Left renal cortex interstitium (tissue), 4 donors: ENCODE measurements around the gene ENDOV. TPM values are rescaled to one million over a fixed set of nuclear protein-coding genes. Genes with fewer than 3 reads are reported as not detected.

Source experiments
- DNase-seq, 4 donors: peaks; one replicate each; pipeline ENCODE4 v3.0.0-alpha.2; 2013; ENCODE audit warnings: low read depth in 4 of 4, low spot score in 2 of 4, missing footprints in 1 of 4
- polyA plus RNA-seq, 4 donors: library from polyadenylated mRNA; unstranded; fragments of 120-200 nt; gene quantifications; one replicate each; pipeline ENCODE4 v1.2.1, GENCODE V29; 2013; ENCODE audit not compliant: insufficient read length in 4 of 4

Gene ENDOV
- polyA plus RNA-seq, 4 donors: 25.7 to 46.9 (median 35.2) TPM

DNA sequence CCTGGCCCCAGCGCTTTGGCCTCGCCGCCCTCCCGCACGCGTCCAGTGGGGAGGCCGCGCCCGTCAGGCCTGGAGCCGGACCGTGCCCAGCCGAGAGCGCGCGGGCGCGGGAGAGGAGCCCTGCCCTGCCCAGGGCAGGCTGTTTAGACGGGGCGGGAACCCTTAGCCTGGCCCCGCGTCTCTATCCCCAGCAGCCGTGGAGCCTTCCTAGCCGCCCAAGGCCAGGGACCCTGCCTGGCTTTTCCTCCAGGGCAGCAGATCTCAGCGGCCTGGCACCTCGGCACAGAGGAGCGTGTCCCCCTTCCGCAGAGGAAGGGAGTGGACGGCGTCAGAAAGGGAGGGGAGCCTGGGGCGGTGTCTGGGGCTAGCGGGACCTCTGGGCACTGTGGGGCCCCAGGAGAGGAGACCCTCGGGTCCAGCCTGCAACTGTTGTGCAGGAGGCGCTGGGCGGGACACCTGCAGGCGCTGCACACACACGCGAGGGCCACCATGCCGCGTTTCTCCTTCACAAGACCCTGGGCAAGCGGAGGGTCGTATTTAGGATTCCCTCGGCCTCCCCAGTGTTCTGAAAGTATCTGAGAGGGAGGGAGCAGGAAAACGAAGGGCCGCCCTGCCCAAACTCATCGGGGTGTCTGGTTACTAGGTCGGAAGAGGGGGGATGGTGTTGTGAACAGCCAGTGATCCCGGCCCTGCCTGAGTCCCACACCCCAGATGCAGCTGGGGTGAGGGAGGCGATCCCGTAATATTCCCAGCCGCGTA, 63.7 kb downstream of the ENDOV start:
- no peak for DNase-seq

DNA sequence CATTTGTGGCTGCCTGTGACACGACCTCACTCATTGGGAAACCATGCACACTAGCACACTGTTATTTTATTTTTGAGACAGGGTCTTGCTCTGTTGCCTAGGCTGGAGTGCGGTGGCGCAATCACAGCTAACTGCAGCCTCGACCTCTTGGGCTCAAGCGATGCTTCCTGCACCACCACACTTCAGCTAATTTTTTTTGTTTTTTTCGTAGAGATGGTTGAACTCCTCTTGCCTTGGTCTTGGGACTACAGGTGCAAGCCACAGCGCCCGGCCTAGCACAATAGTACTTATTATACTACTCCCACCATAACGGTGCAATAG, 64.2 kb downstream of the ENDOV start:
- no peak for DNase-seq

DNA sequence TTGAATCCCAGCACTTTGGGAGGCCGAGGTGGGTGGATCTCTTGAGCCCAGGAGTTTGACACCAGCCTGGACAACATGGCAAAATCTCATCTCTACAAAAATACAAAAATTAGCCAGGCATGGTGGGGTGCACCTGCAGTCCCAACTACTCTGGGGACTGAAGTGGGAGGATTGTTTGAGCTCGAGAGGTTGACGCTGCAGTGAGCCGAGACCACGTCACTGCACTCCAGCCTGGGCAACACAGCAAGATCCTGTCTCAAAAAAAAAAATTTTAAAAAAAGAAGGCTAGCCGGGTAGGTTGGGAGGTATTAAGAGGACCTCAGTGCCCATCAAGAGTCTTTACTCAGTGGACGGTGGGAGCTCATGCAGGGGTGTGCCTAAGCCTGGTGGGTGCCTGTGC, 65.3 kb downstream of the ENDOV start:
- no peak for DNase-seq

DNA sequence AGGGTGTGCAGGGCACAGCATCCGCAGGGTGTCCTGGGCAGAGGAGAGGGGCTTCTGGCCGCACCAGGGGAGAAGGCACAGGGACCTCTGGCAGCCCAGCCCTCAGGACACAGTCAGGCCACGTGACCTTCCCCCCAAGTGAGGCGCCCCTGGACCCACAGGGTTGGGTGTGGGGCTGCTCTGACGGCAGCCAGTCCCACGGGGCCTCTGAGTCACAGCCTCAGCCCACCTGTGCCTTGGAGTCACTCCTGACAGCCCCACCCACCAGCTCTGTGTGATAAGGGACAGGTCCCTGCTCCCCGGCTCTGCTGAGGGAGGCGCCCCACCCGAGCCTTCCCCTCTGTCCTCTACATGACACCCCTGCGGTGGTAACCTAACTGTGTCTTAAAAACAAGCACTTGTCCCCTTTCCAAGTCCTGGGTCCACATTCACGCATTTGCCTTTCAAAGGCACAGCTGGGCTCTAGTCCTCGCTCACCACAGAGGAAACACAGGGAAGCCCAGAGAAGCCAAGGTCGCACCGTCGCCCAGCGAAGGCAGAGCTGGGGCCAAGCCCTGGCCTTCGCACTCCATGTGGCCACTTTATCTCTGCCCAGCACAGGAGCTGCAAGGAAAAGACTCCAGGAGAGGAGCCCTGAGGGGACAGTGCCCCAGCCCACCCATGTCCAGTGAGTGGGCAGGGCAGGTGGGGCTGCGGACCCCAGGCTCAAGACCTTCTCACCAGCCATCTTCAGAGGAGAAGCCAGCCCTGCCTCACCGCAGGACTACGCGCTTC, 66.5 kb downstream of the ENDOV start:
- DNase-seq: no peak

DNA sequence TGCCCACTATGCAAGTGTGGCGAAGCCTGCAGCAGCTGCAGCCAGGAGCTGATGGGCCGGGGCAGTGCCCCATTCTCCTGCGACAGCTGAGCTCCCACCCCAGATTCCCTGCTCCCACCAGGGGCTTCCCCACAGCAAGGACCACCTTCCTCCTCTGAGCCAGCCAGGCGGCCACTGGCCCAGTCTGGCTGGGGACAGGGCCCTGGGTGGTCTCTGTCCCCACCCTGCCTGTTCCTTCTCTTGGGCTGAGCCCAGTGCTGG, 67.0 kb downstream of the ENDOV start:
- DNase-seq: no peak

DNA sequence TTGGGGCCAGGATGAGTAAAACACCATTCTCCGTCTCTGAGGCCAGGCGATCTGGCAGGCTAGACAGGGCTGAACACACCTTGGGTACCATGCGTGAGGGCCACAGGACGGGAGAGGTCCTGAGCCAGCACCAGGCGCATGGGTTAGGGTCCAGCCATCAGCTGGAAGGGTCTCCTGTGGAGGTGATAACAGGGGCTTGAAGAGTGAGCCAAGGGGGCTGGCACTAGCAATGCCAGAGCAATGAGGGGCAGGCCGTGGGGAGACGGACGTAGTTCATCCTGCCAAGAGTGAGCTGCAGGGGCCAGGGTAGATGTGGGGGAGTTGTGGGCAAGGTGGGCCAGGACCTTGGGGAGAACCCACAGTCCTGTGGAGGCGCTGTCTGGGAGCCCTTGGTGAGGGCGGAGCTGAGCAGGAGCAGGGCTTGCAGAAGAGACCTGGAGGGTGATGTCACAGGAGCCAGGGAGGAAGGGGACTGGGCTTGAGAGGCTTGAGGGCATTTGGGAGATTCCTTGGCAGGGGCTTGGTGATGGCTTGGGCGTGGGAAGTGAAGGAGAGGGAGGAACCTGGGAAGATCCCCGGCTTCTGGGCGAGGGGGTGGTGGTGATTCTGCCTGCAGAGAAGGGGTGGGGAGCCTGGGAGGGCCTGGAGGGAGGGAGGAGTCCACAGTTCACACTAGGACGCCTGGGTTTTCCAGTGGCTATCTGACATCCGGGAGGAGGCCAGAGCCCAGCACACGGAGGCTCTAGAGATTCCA, 67.8 kb downstream of the ENDOV start:
- DNase-seq: no peak

DNA sequence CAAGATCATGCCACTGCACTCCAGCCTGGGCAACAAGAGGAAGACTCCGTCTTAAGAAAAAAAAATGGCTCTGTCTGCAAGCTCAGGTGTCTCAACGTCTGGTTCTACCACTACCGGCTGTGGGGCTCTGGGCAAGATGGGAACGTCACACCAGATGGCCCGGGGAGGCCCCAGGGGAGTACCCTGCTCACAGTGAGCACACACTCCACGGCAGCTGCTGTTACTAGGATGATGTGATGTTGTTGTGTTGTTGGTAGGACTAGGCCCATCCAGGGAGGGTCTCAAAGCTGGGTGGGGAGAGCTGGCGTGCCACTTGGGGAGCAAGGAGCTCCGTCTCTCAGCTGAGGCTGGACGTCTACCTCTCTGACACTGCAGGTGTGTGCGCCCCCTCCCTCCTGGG, 70.9 kb downstream of the ENDOV start:
- DNase-seq: no peak

DNA sequence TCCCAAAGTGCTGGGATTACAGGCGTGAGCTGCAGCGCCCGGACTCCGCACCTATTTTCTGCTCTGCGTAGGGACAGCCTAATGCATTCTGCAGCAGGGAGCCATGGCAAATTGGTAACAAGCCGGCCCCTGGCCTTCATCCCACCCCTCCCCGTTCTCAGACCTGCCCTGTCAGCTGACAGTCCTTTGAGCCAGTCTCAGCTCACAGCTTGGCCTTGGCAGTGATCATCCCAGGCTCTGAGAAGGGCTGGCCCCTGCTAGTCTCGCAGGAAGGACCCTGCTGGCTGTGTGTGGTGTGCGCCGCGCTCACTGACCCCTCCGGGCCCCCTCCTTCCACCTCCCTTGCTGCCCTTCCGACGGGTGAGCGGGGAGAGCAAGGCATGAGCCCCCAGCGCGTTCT, 71.7 kb downstream of the ENDOV start:
- DNase-seq: no peak

DNA sequence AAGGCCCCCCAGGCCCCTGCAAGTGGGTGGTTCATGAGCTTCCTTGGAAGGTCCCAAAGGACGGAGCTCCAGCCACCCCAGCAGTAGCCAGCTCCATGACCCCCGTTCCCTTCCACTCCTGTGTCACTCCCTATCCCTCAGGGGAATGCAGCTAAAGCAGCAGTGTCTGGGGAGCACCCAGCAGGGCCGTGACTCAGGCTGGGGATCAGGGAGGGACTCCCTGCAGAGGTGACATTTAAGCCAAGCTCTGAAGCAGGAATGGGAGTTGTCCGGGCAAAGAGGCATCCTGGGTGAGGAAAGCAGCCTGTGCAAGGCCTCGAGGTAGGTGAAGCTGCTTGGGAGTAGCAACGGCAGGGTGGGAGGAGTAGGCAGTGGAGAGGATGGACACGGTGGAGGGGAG, 72.5 kb downstream of the ENDOV start:
- DNase-seq: no peak

Other genes with a start within 250 kb of the ENDOV start
- 1 to 10 TPM in 3 of 4 donors, under 1 TPM in 1; 0.56 to 3.0 (median 2.3) TPM for gene CARD14, start 245.1 kb upstream of the ENDOV start, polyA plus RNA-seq
- 10 to 100 TPM; 27.7 to 59.7 (median 45.2) TPM for gene SGSH, start 194.8 kb upstream of the ENDOV start, polyA plus RNA-seq
- gene SLC26A11, start 194.7 kb upstream of the ENDOV start, polyA plus RNA-seq: 10 to 100 TPM; 19.8 to 35.2 (median 28.0) TPM
- 10 to 100 TPM; 47.0 to 94.1 (median 69.6) TPM for gene RNF213, start 154.3 kb upstream of the ENDOV start, polyA plus RNA-seq
- 1 to 10 TPM in 3 of 4 donors, under 1 TPM in 1; 0.95 to 1.5 (median 1.1) TPM for gene NPTX1, start 61.4 kb downstream of the ENDOV start, polyA plus RNA-seq
- gene RPTOR, start 129.7 kb downstream of the ENDOV start, polyA plus RNA-seq: 10 to 100 TPM; 16.5 to 25.0 (median 19.7) TPM